ENCODE results near the gene DEFB132.

The DEFB132 gene

GRCh38 chr20:297925-298775, 40.6 kb downstream of the DEFB132 start:
- Histone ChIP-seq H3K27me3 (ENCODE audit: insufficient read depth, low read length) (peaks cover 24% of the 10 kb centered on the region), H3K4me3 (ENCODE audit: low read length) (peak overlapping the region; percentile 98), H3K27ac (ENCODE audit: low read depth, low read length) (peak overlapping the region; percentile 87), H3K9ac (ENCODE audit: low read depth, low read length) (peak overlapping the region; percentile 93), H3K36me3 (ENCODE audit: insufficient read depth, low read length) (no peaks in the 10 kb centered on the region), H3K4me1 (ENCODE audit: insufficient read depth, low read length) (peaks cover 33% of the 10 kb centered on the region), H3K9me3 (ENCODE audit: insufficient read depth, low read depth, low read length) (no peaks in the 10 kb centered on the region)
- WGBS: 1% methylated on average over 75 of the region's 75 CpGs

GRCh38 chr20:298776-299391, 41.4 kb downstream of the DEFB132 start:
- peak overlapping the region; percentile 93 for H3K9ac ChIP-seq (ENCODE audit: low read depth, low read length)
- WGBS: 4% methylated on average over 12 of the region's 15 CpGs
- no peaks in the 10 kb centered on the region for H3K36me3 ChIP-seq (ENCODE audit: insufficient read depth, low read length)
- H3K4me1 ChIP-seq (ENCODE audit: insufficient read depth, low read length): peaks cover 33% of the 10 kb centered on the region
- no peak overlapping the region for H3K27ac ChIP-seq (ENCODE audit: low read depth, low read length)
- H3K9me3 ChIP-seq (ENCODE audit: insufficient read depth, low read depth, low read length): no peaks in the 10 kb centered on the region
- H3K4me3 ChIP-seq (ENCODE audit: low read length): peak overlapping the region; percentile 98
- H3K27me3 ChIP-seq (ENCODE audit: insufficient read depth, low read length): peaks cover 24% of the 10 kb centered on the region

- Histone ChIP-seq H3K36me3 (ENCODE audit: insufficient read depth, low read length) (no peaks in the 10 kb centered on the region), H3K27ac (ENCODE audit: low read depth, low read length) (peak overlapping the region; percentile 81; the same call in 1 of the 2 replicates), H3K27me3 (ENCODE audit: insufficient read depth, low read length) (peaks cover 12% of the 10 kb centered on the region), H3K9ac (ENCODE audit: low read depth, low read length) (peak overlapping the region; percentile 12; the same call in 1 of the 2 replicates), H3K4me1 (ENCODE audit: insufficient read depth, low read length) (peaks cover 33% of the 10 kb centered on the region), H3K4me3 (ENCODE audit: low read length) (peak overlapping the region; percentile 98), H3K9me3 (ENCODE audit: insufficient read depth, low read depth, low read length) (no peaks in the 10 kb centered on the region)
- WGBS: 12% methylated on average over 10 of the region's 10 CpGs
Measured at GRCh38 chr20:300345-300990, 42.9 kb downstream of the DEFB132 start.

GRCh38 chr20:301886-302848, 44.6 kb downstream of the DEFB132 start:
- no peaks in the 10 kb centered on the region for H3K36me3 ChIP-seq (ENCODE audit: insufficient read depth, low read length)
- 69% methylated on average over 13 of the region's 13 CpGs for WGBS
- no peak overlapping the region for H3K27ac ChIP-seq (ENCODE audit: low read depth, low read length)
- H3K4me3 ChIP-seq (ENCODE audit: low read length): no peak overlapping the region
- peaks cover 28% of the 10 kb centered on the region for H3K4me1 ChIP-seq (ENCODE audit: insufficient read depth, low read length)
- H3K9ac ChIP-seq (ENCODE audit: low read depth, low read length): no peak overlapping the region
- no peaks in the 10 kb centered on the region for H3K9me3 ChIP-seq (ENCODE audit: insufficient read depth, low read depth, low read length)
- no peaks in the 10 kb centered on the region for H3K27me3 ChIP-seq (ENCODE audit: insufficient read depth, low read length)

GRCh38 chr20:305745-306144, 48.2 kb downstream of the DEFB132 start:
- H3K36me3 ChIP-seq (ENCODE audit: insufficient read depth, low read length): no peaks in the 10 kb centered on the region
- 74% methylated on average over 10 of the region's 11 CpGs for WGBS
- H3K4me1 ChIP-seq (ENCODE audit: insufficient read depth, low read length): peaks cover 27% of the 10 kb centered on the region
- H3K27me3 ChIP-seq (ENCODE audit: insufficient read depth, low read length): no peaks in the 10 kb centered on the region
- H3K4me3 ChIP-seq (ENCODE audit: low read length): no peak overlapping the region
- no peaks in the 10 kb centered on the region for H3K9me3 ChIP-seq (ENCODE audit: insufficient read depth, low read depth, low read length)
- H3K9ac ChIP-seq (ENCODE audit: low read depth, low read length): no peak overlapping the region
- no peak overlapping the region for H3K27ac ChIP-seq (ENCODE audit: low read depth, low read length)

- Histone ChIP-seq H3K4me1 (ENCODE audit: insufficient read depth, low read length) (peaks cover 14% of the 10 kb centered on the region), H3K36me3 (ENCODE audit: insufficient read depth, low read length) (no peaks in the 10 kb centered on the region), H3K27me3 (ENCODE audit: insufficient read depth, low read length) (no peaks in the 10 kb centered on the region), H3K4me3 (ENCODE audit: low read length) (no peak overlapping the region), H3K9ac (ENCODE audit: low read depth, low read length) (no peak overlapping the region), H3K27ac (ENCODE audit: low read depth, low read length) (no peak overlapping the region), H3K9me3 (ENCODE audit: insufficient read depth, low read depth, low read length) (no peaks in the 10 kb centered on the region)
- 91% methylated on average over 6 of the region's 7 CpGs for WGBS
Measured at GRCh38 chr20:308427-309038, 51.0 kb downstream of the DEFB132 start.

- Histone ChIP-seq H3K27me3 (ENCODE audit: insufficient read depth, low read length) (no peaks in the 10 kb centered on the region), H3K9me3 (ENCODE audit: insufficient read depth, low read depth, low read length) (no peaks in the 10 kb centered on the region), H3K9ac (ENCODE audit: low read depth, low read length) (peak overlapping the region; percentile 77; the same call in 1 of the 2 replicates), H3K36me3 (ENCODE audit: insufficient read depth, low read length) (no peaks in the 10 kb centered on the region), H3K27ac (ENCODE audit: low read depth, low read length) (peak overlapping the region; percentile 95), H3K4me3 (ENCODE audit: low read length) (peak overlapping the region; percentile 66), H3K4me1 (ENCODE audit: insufficient read depth, low read length) (peaks cover 14% of the 10 kb centered on the region)
- WGBS: 3% methylated on average over 5 of the region's 6 CpGs
Measured at GRCh38 chr20:309306-309840, 51.8 kb downstream of the DEFB132 start.

- Histone ChIP-seq H3K9me3 (ENCODE audit: insufficient read depth, low read depth, low read length) (no peaks in the 10 kb centered on the region), H3K27ac (ENCODE audit: low read depth, low read length) (peak overlapping the region; percentile 95), H3K9ac (ENCODE audit: low read depth, low read length) (peak overlapping the region; percentile 77), H3K4me1 (ENCODE audit: insufficient read depth, low read length) (peaks cover 14% of the 10 kb centered on the region), H3K27me3 (ENCODE audit: insufficient read depth, low read length) (no peaks in the 10 kb centered on the region), H3K4me3 (ENCODE audit: low read length) (peak overlapping the region; percentile 66), H3K36me3 (ENCODE audit: insufficient read depth, low read length) (no peaks in the 10 kb centered on the region)
- WGBS: 3% methylated on average over 30 of the region's 31 CpGs
Measured at GRCh38 chr20:309841-310644, 52.5 kb downstream of the DEFB132 start.

- no peaks in the 10 kb centered on the region for H3K9me3 ChIP-seq (ENCODE audit: insufficient read depth, low read depth, low read length)
- no peak overlapping the region for H3K9ac ChIP-seq (ENCODE audit: low read depth, low read length)
- no peaks in the 10 kb centered on the region for H3K36me3 ChIP-seq (ENCODE audit: insufficient read depth, low read length)
- H3K27me3 ChIP-seq (ENCODE audit: insufficient read depth, low read length): no peaks in the 10 kb centered on the region
- peaks cover 14% of the 10 kb centered on the region for H3K4me1 ChIP-seq (ENCODE audit: insufficient read depth, low read length)
- WGBS: 3% methylated on average over 6 of the region's 7 CpGs
- peak overlapping the region; percentile 47 for H3K27ac ChIP-seq (ENCODE audit: low read depth, low read length)
- H3K4me3 ChIP-seq (ENCODE audit: low read length): peak overlapping the region; percentile 31
Measured at GRCh38 chr20:310645-311044, 53.1 kb downstream of the DEFB132 start.
